GM20000 (cell line): ENCODE measurements around the gene CMTM8.

ENCODE experiments used
- DNase-seq: peaks from one replicate; pipeline ENCODE4 v3.0.0; 2012; ENCODE audit warnings: low spot score
- CTCF ChIP-seq: IDR thresholded peaks from 2 replicates; pipeline ENCODE4 v1.5.1; 2012; ENCODE audit warnings: mild to moderate bottlenecking, control low read depth; ENCODE audit errors: extremely low read depth, missing control alignments

CMTM8 gene

GRCh38 chr3:32245200-32245599, 6.7 kb downstream of the CMTM8 start:
- no peak for DNase-seq
- TF ChIP-seq CTCF = no peak

- TF ChIP-seq CTCF = no peak
- DNase-seq = no peak
Observed at GRCh38 chr3:32246079-32246675, 7.7 kb downstream of the CMTM8 start.

GRCh38 chr3:32249184-32249782, 10.8 kb downstream of the CMTM8 start:
- no peak for DNase-seq
- TF ChIP-seq CTCF = no peak

GRCh38 chr3:32254268-32254667, 15.8 kb downstream of the CMTM8 start:
- no peak for TF ChIP-seq CTCF
- DNase-seq = no peak

- no peak for TF ChIP-seq CTCF
- no peak for DNase-seq
Observed at GRCh38 chr3:32255345-32255744, 16.9 kb downstream of the CMTM8 start.

GRCh38 chr3:32256206-32256605, 17.7 kb downstream of the CMTM8 start:
- DNase-seq = no peak
- TF ChIP-seq CTCF = no peak

- DNase-seq = no peak
- no peak for TF ChIP-seq CTCF
Observed at GRCh38 chr3:32257042-32257441, 18.6 kb downstream of the CMTM8 start.
